Thoracic aorta (tissue), 2 donors: ENCODE measurements around the gene RNF175. TPM values are rescaled to one million over a fixed set of nuclear protein-coding genes. Genes with fewer than 3 reads are reported as not detected.

Source experiments
- ATAC-seq: fragments of 150-250 bp; one replicate; pipeline ENCODE4 v1.8.0; 2017; ENCODE audit warnings: low read depth; ENCODE audit not compliant: insufficient number of reproducible peaks, low FRiP score
- DNase-seq: peaks from one replicate; pipeline ENCODE4 v3.0.0-alpha.2; 2020; ENCODE audit warnings: low spot score
- H3K27ac ChIP-seq, 2 donors: fragments of 200-600 bp; sonication (generic); 1 replicate in 1 of 2; 2 replicates in 1 of 2; pipeline ENCODE4 v1.5.1; 2016; ENCODE audit warnings: mild to moderate bottlenecking in 2 of 2, moderate library complexity in 2 of 2
- H3K27me3 ChIP-seq: fragments of 200-600 bp; sonication (generic); replicated peaks from 2 replicates; pipeline ENCODE4 v1.6.0; 2016; ENCODE audit warnings: mild to moderate bottlenecking; ENCODE audit not compliant: insufficient read depth
- H3K36me3 ChIP-seq: fragments of 200-600 bp; sonication (generic); one replicate; pipeline ENCODE4 v1.5.1; 2016
- H3K4me1 ChIP-seq, 2 donors: fragments of 200-600 bp; sonication (generic); 1 replicate in 1 of 2; 2 replicates in 1 of 2; pipeline versions ENCODE4 v1.5.1 to v1.6.0; 2016; ENCODE audit warnings: low read depth in 2 of 2, mild to moderate bottlenecking in 1 of 2; ENCODE audit not compliant: control insufficient read depth in 1 of 2
- H3K4me3 ChIP-seq: fragments of 200-600 bp; sonication (generic); 2 replicates; pipeline ENCODE4 v1.5.1; 2016; ENCODE audit warnings: mild to moderate bottlenecking
- H3K9me3 ChIP-seq: fragments of 200-600 bp; sonication (generic); 2 replicates; pipeline ENCODE4 v1.5.1; 2016
- total RNA-seq, 2 donors: library from RNA; depleted of rRNA; stranded (reverse); fragments of >200 nt; gene quantifications; one replicate each; pipeline versions ENCODE4 v1.1.0 to v1.2.3, GENCODE V29; 2016
- TF ChIP-seq, protein P1 (sequence below): fragments of 200-600 bp; sonication (generic); IDR thresholded peaks from one replicate; pipeline ENCODE4 v1.5.1; 2019; ENCODE audit warnings: antibody characterized with exemption

Gene RNF175
- total RNA-seq, 2 donors from 2014 or later, result not detected

DNA sequence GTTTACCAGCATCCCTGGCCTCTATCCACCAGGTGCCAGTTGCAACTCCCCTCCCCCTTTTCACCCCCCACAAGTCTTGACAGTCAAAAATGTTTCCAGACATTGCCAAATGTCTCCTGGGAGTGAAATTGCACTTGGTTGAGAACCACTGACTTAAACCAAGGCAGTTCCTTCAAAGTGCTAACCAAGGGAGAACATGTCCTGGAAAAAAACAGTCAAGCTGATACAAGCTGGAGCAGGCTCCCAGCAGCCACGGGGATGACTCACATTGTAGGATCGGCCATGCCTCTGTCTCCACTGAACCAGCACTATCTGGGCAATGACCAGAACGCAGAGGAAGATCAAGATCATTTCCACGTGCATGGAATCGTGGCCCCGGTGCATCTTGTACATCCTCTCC, 11.4 kb downstream of the RNF175 start:
- Histone ChIP-seq H3K9me3 (no peaks in the 10 kb centered on the region), H3K4me3 (no peak overlapping the region), H3K36me3 (no peaks in the 10 kb centered on the region), H3K4me1 (peaks cover 12% of the 10 kb centered on the region in 2 donors), H3K27me3 (no peaks in the 10 kb centered on the region), H3K27ac (peak overlapping the region in 1 of 2 donors; percentile 49)
- peak; percentile 38 for ATAC-seq
- DNase-seq, result peak; percentile 23
- TF ChIP-seq, protein P1, sequence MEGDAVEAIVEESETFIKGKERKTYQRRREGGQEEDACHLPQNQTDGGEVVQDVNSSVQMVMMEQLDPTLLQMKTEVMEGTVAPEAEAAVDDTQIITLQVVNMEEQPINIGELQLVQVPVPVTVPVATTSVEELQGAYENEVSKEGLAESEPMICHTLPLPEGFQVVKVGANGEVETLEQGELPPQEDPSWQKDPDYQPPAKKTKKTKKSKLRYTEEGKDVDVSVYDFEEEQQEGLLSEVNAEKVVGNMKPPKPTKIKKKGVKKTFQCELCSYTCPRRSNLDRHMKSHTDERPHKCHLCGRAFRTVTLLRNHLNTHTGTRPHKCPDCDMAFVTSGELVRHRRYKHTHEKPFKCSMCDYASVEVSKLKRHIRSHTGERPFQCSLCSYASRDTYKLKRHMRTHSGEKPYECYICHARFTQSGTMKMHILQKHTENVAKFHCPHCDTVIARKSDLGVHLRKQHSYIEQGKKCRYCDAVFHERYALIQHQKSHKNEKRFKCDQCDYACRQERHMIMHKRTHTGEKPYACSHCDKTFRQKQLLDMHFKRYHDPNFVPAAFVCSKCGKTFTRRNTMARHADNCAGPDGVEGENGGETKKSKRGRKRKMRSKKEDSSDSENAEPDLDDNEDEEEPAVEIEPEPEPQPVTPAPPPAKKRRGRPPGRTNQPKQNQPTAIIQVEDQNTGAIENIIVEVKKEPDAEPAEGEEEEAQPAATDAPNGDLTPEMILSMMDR, result no peak

DNA sequence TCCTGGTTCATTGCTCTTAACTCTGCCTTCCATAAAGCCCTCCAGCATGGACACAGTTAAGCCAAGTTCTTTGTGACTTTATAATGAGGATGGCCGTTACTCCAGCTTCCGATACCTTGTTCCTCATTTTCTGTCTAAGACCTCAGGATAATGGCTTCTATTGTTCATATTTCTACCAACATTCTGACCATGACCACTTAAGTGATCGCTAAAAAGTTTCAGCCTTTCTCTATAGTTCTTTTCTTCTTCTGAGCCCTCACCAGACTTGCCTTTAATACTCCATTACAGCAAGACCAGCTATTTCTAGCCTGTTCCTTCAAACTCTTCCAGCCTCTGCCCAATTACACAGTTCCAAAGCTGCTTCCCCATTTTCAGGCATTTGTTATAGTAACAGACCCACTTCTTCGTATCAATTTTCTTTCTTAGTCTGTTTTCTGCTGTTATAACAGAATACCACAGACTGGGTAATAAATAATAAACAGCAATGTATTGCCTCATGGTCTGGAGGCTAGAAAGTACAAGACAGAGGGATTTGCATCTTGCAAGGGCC, 12.3 kb downstream of the RNF175 start:
- H3K4me3 ChIP-seq, result no peak overlapping the region
- H3K27ac ChIP-seq, result peak overlapping the region in 1 of 2 donors; percentile 49
- no peaks in the 10 kb centered on the region for H3K9me3 ChIP-seq
- DNase-seq, result no peak
- no peaks in the 10 kb centered on the region for H3K36me3 ChIP-seq
- TF ChIP-seq, protein P1, result no peak
- H3K27me3 ChIP-seq, result no peaks in the 10 kb centered on the region
- H3K4me1 ChIP-seq, result peaks cover 12% of the 10 kb centered on the region in 2 donors
- no peak for ATAC-seq

DNA sequence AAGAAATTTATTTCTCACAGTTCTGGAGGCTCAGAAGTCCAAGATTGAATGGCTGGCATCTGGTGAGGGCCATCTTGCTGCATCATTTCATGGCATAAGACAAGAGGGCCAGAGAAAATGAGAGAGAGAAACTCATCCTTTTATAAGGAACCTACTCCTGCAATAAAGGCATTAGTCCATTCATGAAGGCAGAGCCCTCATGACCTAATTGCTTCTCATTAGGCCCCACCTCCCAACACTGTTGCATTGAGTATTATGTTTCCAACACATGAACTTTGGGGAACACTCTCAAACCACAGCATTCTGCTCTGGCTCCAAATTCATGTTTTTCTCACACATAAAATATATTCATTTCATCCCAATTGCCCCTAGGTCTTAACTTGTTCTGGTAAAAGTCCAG, 14.2 kb downstream of the RNF175 start:
- no peak for ATAC-seq

DNA sequence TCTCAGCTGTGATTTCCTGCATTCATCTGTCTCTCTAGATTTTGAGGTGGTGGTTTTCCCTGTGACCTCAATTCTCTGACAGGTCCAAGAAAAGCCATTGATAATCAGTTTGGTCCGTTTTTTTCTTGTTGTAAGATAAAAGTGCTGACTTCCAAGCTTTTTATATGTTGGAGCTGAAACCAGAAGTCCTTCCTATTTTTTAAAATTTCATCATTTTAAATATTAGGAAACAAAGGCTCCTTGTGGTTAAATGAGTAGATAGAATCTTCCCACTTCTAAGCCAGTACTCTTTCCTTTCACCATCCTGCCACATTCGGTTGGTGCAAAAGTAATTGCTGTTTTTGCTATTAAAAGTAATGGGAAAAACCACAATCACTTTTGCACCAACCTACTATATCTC, 18.3 kb downstream of the RNF175 start:
- no peak for DNase-seq
- H3K27ac ChIP-seq, result no peak overlapping the region
- no peaks in the 10 kb centered on the region for H3K4me1 ChIP-seq
- no peak for ATAC-seq
- H3K9me3 ChIP-seq, result no peaks in the 10 kb centered on the region
- no peaks in the 10 kb centered on the region for H3K36me3 ChIP-seq
- H3K4me3 ChIP-seq, result no peak overlapping the region
- no peaks in the 10 kb centered on the region for H3K27me3 ChIP-seq
- TF ChIP-seq, protein P1, result no peak

More for the DNA sequence above, 14.2 kb downstream of the RNF175 start:
- Histone ChIP-seq H3K27me3 (no peaks in the 10 kb centered on the region), H3K4me1 (peaks cover 12% of the 10 kb centered on the region in 2 donors), H3K4me3 (no peak overlapping the region), H3K27ac (no peak overlapping the region), H3K9me3 (no peaks in the 10 kb centered on the region), H3K36me3 (no peaks in the 10 kb centered on the region)
- TF ChIP-seq, protein P1, result no peak
- DNase-seq, result no peak

DNA sequence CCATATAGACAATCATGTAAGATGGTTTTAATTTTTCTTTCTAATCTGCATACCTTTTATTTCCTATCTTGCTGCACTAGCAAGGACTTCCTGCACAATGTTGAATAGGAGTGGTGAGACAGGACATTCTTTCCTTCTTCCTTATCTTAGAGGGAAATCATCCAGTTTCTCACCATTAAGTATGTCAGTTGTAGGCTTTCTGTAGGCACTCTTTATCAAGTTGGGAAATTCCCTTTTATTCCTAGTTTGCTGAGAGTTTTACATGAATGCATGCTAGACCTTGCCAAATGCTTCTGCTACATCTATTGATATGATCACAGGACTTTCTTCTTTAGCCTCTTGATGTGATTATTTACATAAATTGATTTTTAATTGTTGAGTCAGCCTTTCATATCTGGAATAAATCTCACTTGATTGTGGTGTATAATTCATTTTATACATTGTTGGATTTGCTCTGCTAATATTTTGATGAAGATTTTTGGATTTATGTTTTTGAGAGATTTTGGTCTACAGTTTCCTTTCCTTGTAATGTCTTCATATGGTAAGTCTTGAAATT, 23.8 kb downstream of the RNF175 start:
- no peak overlapping the region for H3K27ac ChIP-seq
- H3K36me3 ChIP-seq, result no peaks in the 10 kb centered on the region
- no peak overlapping the region for H3K4me3 ChIP-seq
- H3K4me1 ChIP-seq, result no peaks in the 10 kb centered on the region
- H3K9me3 ChIP-seq, result no peaks in the 10 kb centered on the region
- H3K27me3 ChIP-seq, result no peaks in the 10 kb centered on the region
- DNase-seq, result no peak
- TF ChIP-seq, protein P1, result no peak
- no peak for ATAC-seq
